Measurements from ENCODE around the gene CERS6. TPM values are rescaled to one million over a fixed set of nuclear protein-coding genes. Genes with fewer than 3 reads are reported as not detected.
"Not testable (repeated sequence)": the region's sequence is repeated elsewhere in the genome, so short reads cannot be mapped to it uniquely, and the experiment has no call there.

The CERS6 gene
- 1 to 10 TPM; 8.9 to 9.2 TPM for total RNA-seq

GRCh38 chr2:168455645-168456520, at the start of gene CERS6:
CERS6 (plus strand) TSS chr2:168456272; CDS start chr2:168456449, 177 bp downstream.
- intact Hi-C loops (cut with micrococcal nuclease) = loop anchor here (1.0 to 10.0 kb wide), 4 partner anchors 23 to 261 kb away; partner anchors contain the start of gene STK39
- no peaks in the 10 kb centered on the region for H3K36me3 Mint-ChIP-seq
- H3K4me1 Mint-ChIP-seq (ENCODE audit: low read depth) = peaks cover 28% of the 10 kb centered on the region
- no peaks in the 10 kb centered on the region for H3K27me3 Mint-ChIP-seq
- peak; percentile 93 for DNase-seq
- ChIA-PET CTCF (no interaction called here), POLR2A (interaction anchor here (0.7 to 2.6 kb wide), 6 partner anchors 14 to 37 kb away, joined by 3 to 8 read pairs (median 4); no protein-coding TSS in a partner anchor)
- H3K4me3 Mint-ChIP-seq = no peak within 1 kb of the TSS
- H3K27ac Mint-ChIP-seq = peak within 1 kb of the TSS; percentile 31
- no peaks in the 10 kb centered on the region for H3K9me3 Mint-ChIP-seq

GRCh38 chr2:168412301-168412700, 43.8 kb upstream of the CERS6 start:
- H3K27me3 Mint-ChIP-seq; H3K27ac Mint-ChIP-seq; CTCF ChIA-PET; H3K36me3 Mint-ChIP-seq; H3K4me1 Mint-ChIP-seq (ENCODE audit: low read depth); DNase-seq; H3K4me3 Mint-ChIP-seq; POLR2A ChIA-PET; intact Hi-C loops (cut with micrococcal nuclease): not testable (repeated sequence)
- peaks cover 29% of the 10 kb centered on the region for H3K9me3 Mint-ChIP-seq

GRCh38 chr2:168413101-168413500, 43.0 kb upstream of the CERS6 start:
- CTCF ChIA-PET; H3K36me3 Mint-ChIP-seq; H3K4me1 Mint-ChIP-seq (ENCODE audit: low read depth); H3K27ac Mint-ChIP-seq; DNase-seq; H3K27me3 Mint-ChIP-seq; intact Hi-C loops (cut with micrococcal nuclease); POLR2A ChIA-PET; H3K4me3 Mint-ChIP-seq: not testable (repeated sequence)
- peaks cover 21% of the 10 kb centered on the region for H3K9me3 Mint-ChIP-seq

GRCh38 chr2:168416555-168416954, 39.5 kb upstream of the CERS6 start:
- ChIA-PET CTCF (no interaction called here), POLR2A (no interaction called here)
- Mint-ChIP-seq H3K27ac (no peak overlapping the region), H3K27me3 (no peaks in the 10 kb centered on the region), H3K36me3 (peaks cover 4% of the 10 kb centered on the region), H3K4me3 (no peak overlapping the region), H3K4me1 (ENCODE audit: low read depth) (peaks cover 6% of the 10 kb centered on the region), H3K9me3 (peaks cover 14% of the 10 kb centered on the region)
- no peak for DNase-seq
- intact Hi-C loops (cut with micrococcal nuclease) = no loop called here

- no peak for DNase-seq
- Mint-ChIP-seq H3K27ac (no peak overlapping the region), H3K27me3 (no peaks in the 10 kb centered on the region), H3K36me3 (no peaks in the 10 kb centered on the region), H3K9me3 (peaks cover 4% of the 10 kb centered on the region), H3K4me3 (no peak overlapping the region), H3K4me1 (ENCODE audit: low read depth) (peaks cover 15% of the 10 kb centered on the region)
- ChIA-PET POLR2A (no interaction called here), CTCF (interaction anchor here (0.7 kb wide), 1 partner anchor 221 kb away, joined by 3 read pairs; no protein-coding TSS in a partner anchor)
- intact Hi-C loops (cut with micrococcal nuclease) = no loop called here
These were observed 33.5 kb upstream of the CERS6 start for GRCh38 chr2:168422584-168422983.

- no peaks in the 10 kb centered on the region for H3K27me3 Mint-ChIP-seq
- POLR2A ChIA-PET = no interaction called here
- no peak for DNase-seq
- CTCF ChIA-PET = no interaction called here
- H3K27ac Mint-ChIP-seq = no peak overlapping the region
- no peaks in the 10 kb centered on the region for H3K36me3 Mint-ChIP-seq
- peaks cover 4% of the 10 kb centered on the region for H3K9me3 Mint-ChIP-seq
- no peak overlapping the region for H3K4me3 Mint-ChIP-seq
- intact Hi-C loops (cut with micrococcal nuclease) = no loop called here
- H3K4me1 Mint-ChIP-seq (ENCODE audit: low read depth) = peaks cover 15% of the 10 kb centered on the region
These were observed 31.7 kb upstream of the CERS6 start for GRCh38 chr2:168424112-168424951.

GRCh38 chr2:168424971-168425370, 31.1 kb upstream of the CERS6 start:
- POLR2A ChIA-PET = no interaction called here
- Mint-ChIP-seq H3K4me1 (ENCODE audit: low read depth) (peaks cover 15% of the 10 kb centered on the region), H3K27me3 (no peaks in the 10 kb centered on the region), H3K4me3 (no peak overlapping the region), H3K27ac (no peak overlapping the region), H3K36me3 (no peaks in the 10 kb centered on the region), H3K9me3 (peaks cover 4% of the 10 kb centered on the region)
- CTCF ChIA-PET = no interaction called here
- DNase-seq = no peak
- intact Hi-C loops (cut with micrococcal nuclease) = no loop called here

GRCh38 chr2:168426861-168427260, 29.2 kb upstream of the CERS6 start:
- Mint-ChIP-seq H3K36me3 (no peaks in the 10 kb centered on the region), H3K4me3 (no peak overlapping the region), H3K27me3 (no peaks in the 10 kb centered on the region), H3K4me1 (ENCODE audit: low read depth) (peaks cover 21% of the 10 kb centered on the region), H3K9me3 (peaks cover 4% of the 10 kb centered on the region), H3K27ac (no peak overlapping the region)
- ChIA-PET CTCF (interaction anchor here (0.6 to 0.7 kb wide), 2 partner anchors 80 to 510 kb away, joined by 3 to 4 read pairs; no protein-coding TSS in a partner anchor), POLR2A (interaction anchor here (0.5 kb wide), 1 partner anchor 14 kb away, joined by 3 read pairs; no protein-coding TSS in a partner anchor)
- no peak for DNase-seq
- intact Hi-C loops (cut with micrococcal nuclease) = no loop called here

- intact Hi-C loops (cut with micrococcal nuclease) = no loop called here
- ChIA-PET POLR2A (interaction anchor here (0.5 kb wide), 1 partner anchor 14 kb away, joined by 3 read pairs; no protein-coding TSS in a partner anchor), CTCF (no interaction called here)
- H3K36me3 Mint-ChIP-seq = no peaks in the 10 kb centered on the region
- no peaks in the 10 kb centered on the region for H3K27me3 Mint-ChIP-seq
- no peak overlapping the region for H3K4me3 Mint-ChIP-seq
- H3K4me1 Mint-ChIP-seq (ENCODE audit: low read depth) = peaks cover 24% of the 10 kb centered on the region
- no peak overlapping the region for H3K27ac Mint-ChIP-seq
- DNase-seq = no peak
- H3K9me3 Mint-ChIP-seq = peaks cover 4% of the 10 kb centered on the region
These were observed 28.6 kb upstream of the CERS6 start for GRCh38 chr2:168427451-168427850.

GRCh38 chr2:168428431-168428830, 27.6 kb upstream of the CERS6 start:
- ChIA-PET POLR2A (no interaction called here), CTCF (no interaction called here)
- Mint-ChIP-seq H3K27ac (no peak overlapping the region), H3K36me3 (no peaks in the 10 kb centered on the region), H3K27me3 (no peaks in the 10 kb centered on the region), H3K9me3 (peaks cover 4% of the 10 kb centered on the region), H3K4me3 (no peak overlapping the region), H3K4me1 (ENCODE audit: low read depth) (peaks cover 34% of the 10 kb centered on the region)
- no peak for DNase-seq
- intact Hi-C loops (cut with micrococcal nuclease) = no loop called here

- Mint-ChIP-seq H3K4me3 (no peak overlapping the region), H3K36me3 (no peaks in the 10 kb centered on the region), H3K4me1 (ENCODE audit: low read depth) (peaks cover 39% of the 10 kb centered on the region), H3K27ac (no peak overlapping the region), H3K27me3 (no peaks in the 10 kb centered on the region), H3K9me3 (no peaks in the 10 kb centered on the region)
- intact Hi-C loops (cut with micrococcal nuclease) = loop anchor here (5.0 kb wide), 2 partner anchors 83 to 327 kb away; no protein-coding TSS in a partner anchor
- DNase-seq = no peak
- POLR2A ChIA-PET = no interaction called here
- CTCF ChIA-PET = interaction anchor here (0.6 to 1.2 kb wide), 2 partner anchors 60 to 83 kb away, joined by 3 read pairs; no protein-coding TSS in a partner anchor
These were observed 26.1 kb upstream of the CERS6 start for GRCh38 chr2:168429988-168430387.

- ChIA-PET CTCF (interaction anchor here (0.6 to 1.2 kb wide), 2 partner anchors 60 to 84 kb away, joined by 3 read pairs; no protein-coding TSS in a partner anchor), POLR2A (no interaction called here)
- Mint-ChIP-seq H3K27me3 (no peaks in the 10 kb centered on the region), H3K4me1 (ENCODE audit: low read depth) (peaks cover 40% of the 10 kb centered on the region), H3K4me3 (no peak overlapping the region), H3K36me3 (no peaks in the 10 kb centered on the region), H3K27ac (no peak overlapping the region), H3K9me3 (no peaks in the 10 kb centered on the region)
- intact Hi-C loops (cut with micrococcal nuclease) = loop anchor here (5.0 kb wide), 2 partner anchors 83 to 327 kb away; no protein-coding TSS in a partner anchor
- DNase-seq = no peak
These were observed 25.6 kb upstream of the CERS6 start for GRCh38 chr2:168430431-168430830.
